Kidney (tissue), 14 donors: Measurements from ENCODE around the gene SLC39A9. TPM values are rescaled to one million over a fixed set of nuclear protein-coding genes. Genes with fewer than 3 reads are reported as not detected.
A peak's percentile ranks its signal among the peaks of the same experiment; 100 is the strongest.

Experiments
- DNase-seq, 5 donors: peaks; one replicate each; pipeline ENCODE4 v3.0.0-alpha.2; 2013 to 2020
- FAIRE-seq: peaks from 2 replicates; lab custom pipeline; 2012; peaks lifted over from hg19 to GRCh38; lab: Jason Lieb, UNC
- H3K27ac ChIP-seq, 2 donors: one replicate each; pipeline ENCODE4 v1.7.0; 2013; ENCODE audit warnings: low read depth in 2 of 2, low read length in 2 of 2, inconsistent platforms in 1 of 2
- H3K27me3 ChIP-seq: one replicate; pipeline ENCODE4 v1.7.1; 2013; ENCODE audit warnings: low read length, inconsistent platforms; ENCODE audit not compliant: control insufficient read depth, insufficient read depth
- H3K36me3 ChIP-seq, 3 donors: one replicate each; pipeline versions ENCODE4 v1.7.0 to v1.7.1; 2013; ENCODE audit warnings: low read length in 3 of 3, control low read depth in 1 of 3, inconsistent platforms in 1 of 3; ENCODE audit not compliant: insufficient read depth in 3 of 3, control insufficient read depth in 2 of 3
- H3K4me1 ChIP-seq, 3 donors: one replicate each; pipeline versions ENCODE4 v1.7.0 to v1.7.1; 2013; ENCODE audit warnings: low read length in 3 of 3, inconsistent platforms in 1 of 3, low read depth in 1 of 3; ENCODE audit not compliant: control insufficient read depth in 2 of 3, insufficient read depth in 2 of 3
- H3K4me3 ChIP-seq, 3 donors: one replicate each; pipeline versions ENCODE4 v1.7.0 to v1.8.1; 2013; ENCODE audit warnings: low read length in 3 of 3, control low read depth in 1 of 3, inconsistent platforms in 1 of 3
- H3K9ac ChIP-seq, 3 donors: one replicate each; pipeline versions ENCODE4 v1.7.0 to v1.7.1; 2013; ENCODE audit warnings: low read length in 3 of 3, control low read depth in 1 of 3, inconsistent platforms in 1 of 3
- H3K9me3 ChIP-seq, 3 donors: one replicate each; pipeline versions ENCODE4 v1.7.0 to v1.7.1; 2013; ENCODE audit warnings: low read length in 3 of 3, control low read depth in 1 of 3, inconsistent platforms in 1 of 3; ENCODE audit not compliant: control insufficient read depth in 2 of 3, insufficient read depth in 1 of 3
- intact Hi-C: fragments of 100-400 bp; cut with DNase I; formaldehyde crosslinking; loops from one replicate; pipeline ENCODE4 v1.11.1; 2022
- polyA plus RNA-seq: library from polyadenylated mRNA; stranded (reverse); fragments of 350-450 nt; fragmentation: Illumina TruSeq; extraction: RNeasy Lipid Tissue Mini Kit (QIAGEN cat#74804); gene quantifications from one replicate; pipeline ENCODE4 v1.2.3, GENCODE V29; 2014; ENCODE audit warnings: low read depth, low replicate concordance; ENCODE audit not compliant: insufficient read depth
- total RNA-seq: library from RNA; stranded (reverse); fragmentation: NEBNext Ultra II Directional; extraction: Animal tissue kit (Norgen Biotek cat#: 25700); gene quantifications from one replicate; pipeline ENCODE4 v1.2.1, GENCODE V29; 2021
- TF ChIP-seq, protein P1 (sequence below): IDR thresholded peaks from 3 replicates; pipeline ENCODE4 v1.5.1; 2012; ENCODE audit warnings: mild to moderate bottlenecking, moderate library complexity, borderline replicate concordance; ENCODE audit not compliant: insufficient read depth; ENCODE audit errors: extremely low read depth
- donor health status: control.
- donor health status: control.
- donor health status: control.
- donor health status: control.
- donor health status: control.
- donor health status: DM: yes; HTN: yes; CAD: no.
- donor health status: Normal renal cell carcinoma (clear cell type).

The SLC39A9 gene
- total and polyA plus RNA-seq, 2 donors from 2014 or later, result 45.9 to 77.7 TPM

DNA sequence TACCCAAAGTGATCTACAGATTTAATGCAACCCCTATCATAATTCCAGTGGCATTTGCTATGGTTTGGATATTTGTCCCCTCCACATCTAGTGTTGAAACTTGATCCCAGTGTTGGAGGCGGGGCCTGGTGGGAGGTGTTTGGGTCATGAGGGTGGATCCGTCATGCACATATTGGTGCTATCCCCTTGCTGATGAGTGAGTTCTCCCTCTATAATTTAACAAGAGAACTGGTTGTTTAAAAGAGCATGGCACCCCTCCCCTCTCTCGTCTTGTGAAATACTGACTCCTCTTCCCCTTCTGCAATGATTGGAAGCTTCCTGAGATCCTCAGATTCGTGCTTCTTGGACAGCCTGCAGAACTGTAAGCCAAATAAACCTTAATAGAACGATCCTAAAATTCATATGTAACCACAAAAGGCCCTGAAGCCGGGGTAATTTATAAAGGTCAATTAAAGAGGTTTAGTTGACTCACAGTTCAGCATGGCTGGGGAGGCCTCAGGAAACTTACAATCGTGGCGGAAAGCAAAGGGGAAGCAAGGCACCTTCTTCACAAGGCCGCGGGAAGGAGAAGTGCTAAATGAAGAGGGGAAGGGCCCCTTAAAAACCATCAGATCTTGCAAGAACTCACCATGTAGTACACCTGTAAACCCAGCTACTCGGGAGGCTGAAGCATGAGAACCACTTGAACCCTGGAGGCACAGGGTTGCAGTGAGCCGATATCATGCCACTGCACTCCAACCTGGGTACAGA, 41.2 kb downstream of the SLC39A9 start:
- TF ChIP-seq, protein P1, sequence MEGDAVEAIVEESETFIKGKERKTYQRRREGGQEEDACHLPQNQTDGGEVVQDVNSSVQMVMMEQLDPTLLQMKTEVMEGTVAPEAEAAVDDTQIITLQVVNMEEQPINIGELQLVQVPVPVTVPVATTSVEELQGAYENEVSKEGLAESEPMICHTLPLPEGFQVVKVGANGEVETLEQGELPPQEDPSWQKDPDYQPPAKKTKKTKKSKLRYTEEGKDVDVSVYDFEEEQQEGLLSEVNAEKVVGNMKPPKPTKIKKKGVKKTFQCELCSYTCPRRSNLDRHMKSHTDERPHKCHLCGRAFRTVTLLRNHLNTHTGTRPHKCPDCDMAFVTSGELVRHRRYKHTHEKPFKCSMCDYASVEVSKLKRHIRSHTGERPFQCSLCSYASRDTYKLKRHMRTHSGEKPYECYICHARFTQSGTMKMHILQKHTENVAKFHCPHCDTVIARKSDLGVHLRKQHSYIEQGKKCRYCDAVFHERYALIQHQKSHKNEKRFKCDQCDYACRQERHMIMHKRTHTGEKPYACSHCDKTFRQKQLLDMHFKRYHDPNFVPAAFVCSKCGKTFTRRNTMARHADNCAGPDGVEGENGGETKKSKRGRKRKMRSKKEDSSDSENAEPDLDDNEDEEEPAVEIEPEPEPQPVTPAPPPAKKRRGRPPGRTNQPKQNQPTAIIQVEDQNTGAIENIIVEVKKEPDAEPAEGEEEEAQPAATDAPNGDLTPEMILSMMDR, result no peak
- peak in 1 of 5 donors; percentile 2 for DNase-seq
- intact Hi-C loops, result no loop called here

DNA sequence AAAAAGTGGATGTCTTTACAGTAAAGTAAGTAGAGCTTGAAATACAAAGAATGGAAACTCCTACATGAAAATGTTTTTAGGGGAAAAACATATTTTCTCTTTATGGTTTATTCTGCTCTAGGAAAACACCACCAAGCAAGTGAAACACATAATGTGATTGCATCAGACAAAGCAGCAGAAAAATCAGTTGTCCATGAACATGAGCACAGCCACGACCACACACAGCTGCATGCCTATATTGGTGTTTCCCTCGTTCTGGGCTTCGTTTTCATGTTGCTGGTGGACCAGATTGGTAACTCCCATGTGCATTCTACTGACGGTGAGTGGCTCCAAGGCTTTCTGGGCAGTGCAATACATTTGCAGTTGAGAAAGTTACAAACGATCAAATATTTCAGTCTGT, 43.5 kb downstream of the SLC39A9 start:
- intact Hi-C loops, result no loop called here
- H3K27ac ChIP-seq, result no peak overlapping the region
- no peak for FAIRE-seq
- H3K9ac ChIP-seq, result no peak overlapping the region
- DNase-seq, result peak in 2 of 5 donors; percentile 7 to 10
- no peaks in the 10 kb centered on the region for H3K4me1 ChIP-seq
- no peaks in the 10 kb centered on the region for H3K9me3 ChIP-seq
- peaks cover 0 to 6% (median 0%) of the 10 kb centered on the region in 3 donors for H3K36me3 ChIP-seq
- no peak overlapping the region for H3K4me3 ChIP-seq
- H3K27me3 ChIP-seq, result no peaks in the 10 kb centered on the region
- TF ChIP-seq, protein P1, result no peak

More for the DNA sequence above, 41.2 kb downstream of the SLC39A9 start:
- Histone ChIP-seq H3K9me3 (no peaks in the 10 kb centered on the region), H3K9ac (no peak overlapping the region), H3K4me3 (no peak overlapping the region), H3K27ac (no peak overlapping the region), H3K27me3 (no peaks in the 10 kb centered on the region), H3K36me3 (peaks cover 0 to 6% (median 0%) of the 10 kb centered on the region in 3 donors), H3K4me1 (no peaks in the 10 kb centered on the region)
- FAIRE-seq, result no peak

DNA sequence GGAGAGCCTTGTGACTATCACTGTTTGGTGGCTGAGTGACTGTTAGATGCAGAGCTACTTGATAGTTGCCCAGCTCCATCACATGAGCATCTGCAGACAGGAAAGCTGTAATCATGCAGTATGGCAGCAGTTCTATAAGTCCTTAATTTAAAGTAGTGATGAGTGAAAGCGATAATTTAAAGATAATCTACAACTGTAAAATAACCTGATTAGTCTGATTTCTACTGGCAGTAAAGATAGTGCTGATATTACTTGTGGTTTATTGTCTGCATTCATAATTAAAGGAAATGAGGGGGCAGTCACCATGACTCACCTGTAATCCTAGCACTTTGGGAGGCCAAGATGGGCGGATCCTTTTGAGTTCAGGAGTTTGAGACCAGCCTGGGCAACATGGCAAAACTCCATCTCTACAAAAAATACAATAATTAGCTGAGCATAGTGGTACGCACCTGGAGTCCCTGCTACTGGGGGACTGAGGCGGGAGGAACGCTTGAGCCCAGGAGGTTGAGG, 44.9 kb downstream of the SLC39A9 start:
- H3K4me1 ChIP-seq, result no peaks in the 10 kb centered on the region
- FAIRE-seq (no peak), DNase-seq (no peak)
- no peak overlapping the region for H3K27ac ChIP-seq
- no peak overlapping the region for H3K9ac ChIP-seq
- H3K4me3 ChIP-seq, result no peak overlapping the region
- intact Hi-C loops, result no loop called here
- H3K36me3 ChIP-seq, result peaks cover 0 to 6% (median 0%) of the 10 kb centered on the region in 3 donors
- no peaks in the 10 kb centered on the region for H3K27me3 ChIP-seq
- TF ChIP-seq, protein P1, result no peak
- no peaks in the 10 kb centered on the region for H3K9me3 ChIP-seq
